HG02642 (cell line): ENCODE results near the gene PLTP.
"Not testable (repeated sequence)": the region's sequence is repeated elsewhere in the genome, so short reads cannot be mapped to it uniquely, and the experiment has no call there.

ENCODE experiments used
- ATAC-seq: cut with Tn5 transposase; IDR thresholded peaks from one replicate; pipeline ENCODE4 v1.9.1; 2021; ENCODE audit warnings: mild to moderate bottlenecking; ENCODE audit not compliant: unreplicated experiment, poor library complexity

Gene PLTP

GRCh38 chr20:45880988-45881788, 30.8 kb downstream of the PLTP start, which contains the start of gene ZSWIM1:
Gene ZSWIM1, plus strand, starts transcription at chr20:45881227. Its CDS starts 1,366 bp downstream, at chr20:45882593.
- peak; percentile 98 for ATAC-seq

- ATAC-seq, result no peak
These were observed 33.7 kb downstream of the PLTP start for GRCh38 chr20:45878076-45878761.

DNA sequence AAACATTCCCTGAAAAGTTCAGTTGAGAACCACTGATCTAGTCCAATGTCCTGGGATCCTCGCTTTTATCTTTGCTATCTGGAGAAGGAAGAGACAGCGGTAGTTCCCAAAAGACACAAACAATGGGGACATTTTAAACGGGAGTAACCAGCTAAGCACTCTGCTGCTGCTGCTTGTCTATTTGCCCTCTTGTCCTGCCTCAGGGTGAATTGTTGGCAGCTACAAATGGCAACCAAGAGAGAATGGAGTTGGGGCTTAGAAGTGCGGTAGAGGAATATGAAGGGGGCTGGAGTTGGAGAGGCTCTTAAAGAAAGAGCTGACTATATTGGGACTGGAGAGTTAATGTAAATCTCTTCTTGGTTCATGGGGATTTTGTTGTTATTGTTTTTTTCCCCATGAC, 37.4 kb downstream of the PLTP start:
- no peak for ATAC-seq

DNA sequence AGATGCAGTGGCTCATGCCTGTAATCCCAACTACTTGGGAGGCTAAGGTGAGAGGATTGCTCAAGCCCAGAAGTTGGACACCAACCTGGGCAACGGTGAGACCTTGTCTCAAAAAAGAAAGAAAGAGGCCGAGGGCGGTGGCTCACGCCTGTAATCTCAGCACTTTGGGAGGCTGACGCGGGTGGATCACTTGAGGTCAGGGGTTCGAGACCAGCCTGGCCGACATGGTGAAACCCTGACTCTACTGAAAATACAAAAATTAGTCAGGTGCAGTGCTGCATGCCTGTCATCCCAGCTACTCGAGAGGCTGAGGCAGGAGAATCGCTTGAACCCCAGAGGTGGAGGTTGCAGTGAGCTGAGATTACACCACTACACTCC, 37.9 kb downstream of the PLTP start:
- ATAC-seq, result not testable (repeated sequence)

DNA sequence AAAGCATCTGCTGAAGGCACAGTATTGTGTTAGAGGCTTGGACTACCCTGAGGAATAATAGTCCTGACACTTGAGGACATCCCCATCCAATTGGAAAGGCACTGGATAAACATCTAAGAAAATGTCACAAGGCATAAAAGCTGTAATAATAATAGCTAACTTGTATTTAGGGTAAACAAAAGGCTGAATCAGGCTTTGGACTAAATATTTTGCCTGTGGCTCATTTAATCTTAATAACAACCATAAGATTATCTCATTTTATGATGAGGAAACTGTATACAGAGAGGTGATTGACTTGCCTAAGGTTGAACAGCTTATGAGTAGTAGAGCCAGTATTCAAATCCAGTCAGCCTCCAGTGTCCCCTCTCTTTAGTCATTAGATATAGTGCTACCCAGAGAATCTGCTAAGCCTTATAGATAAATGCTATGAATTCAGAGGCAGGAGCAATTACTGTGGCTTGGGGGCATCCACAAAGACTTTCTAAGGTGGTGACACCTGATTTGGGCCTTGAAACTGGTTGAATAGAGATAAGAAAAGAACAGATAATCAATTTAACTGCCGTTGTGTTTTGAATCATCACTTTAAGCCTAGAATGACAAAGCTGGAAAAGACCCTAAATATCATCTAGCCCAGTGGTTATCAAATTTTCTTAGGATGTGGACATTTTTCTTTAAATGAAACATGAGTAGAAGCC, 38.4 kb downstream of the PLTP start:
- no peak for ATAC-seq

DNA sequence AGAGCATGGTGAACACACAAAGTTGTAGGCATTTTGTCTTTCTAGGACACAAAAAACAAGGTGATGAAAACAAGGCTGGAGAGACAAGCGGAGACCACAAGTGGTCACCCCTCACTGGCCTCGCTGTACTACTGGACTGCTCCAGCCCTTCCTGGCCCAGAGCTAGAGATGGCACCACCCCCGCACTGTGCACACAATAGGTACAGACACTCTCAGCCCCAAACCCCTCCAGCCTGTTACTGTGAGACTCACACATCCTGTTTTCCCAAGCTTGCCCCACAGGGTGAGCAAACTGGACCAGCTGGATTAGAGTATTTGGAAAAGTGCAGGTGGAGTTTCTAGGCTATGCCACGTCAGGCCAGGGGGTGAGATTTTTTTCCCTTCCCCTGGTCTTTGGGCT, 39.3 kb downstream of the PLTP start:
- no peak for ATAC-seq

DNA sequence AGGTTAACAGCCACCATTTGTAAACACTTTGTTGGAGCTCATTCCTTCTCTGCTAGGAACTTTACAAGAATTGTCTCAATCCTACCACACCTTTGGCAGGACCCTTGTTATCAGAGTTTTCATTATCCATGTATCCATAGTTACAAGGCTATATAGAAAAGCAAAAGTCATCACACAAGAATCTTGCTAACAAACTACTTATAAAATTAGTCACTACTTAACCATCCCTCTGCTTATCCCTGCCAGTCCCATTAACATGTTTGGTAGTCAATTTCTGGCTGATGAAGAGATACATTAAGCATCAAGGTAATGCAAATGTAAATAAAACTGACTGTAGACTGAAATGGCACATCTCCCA, 44.2 kb downstream of the PLTP start:
- ATAC-seq, result no peak

GRCh38 chr20:45867136-45867818, 44.7 kb downstream of the PLTP start:
- ATAC-seq, result no peak

DNA sequence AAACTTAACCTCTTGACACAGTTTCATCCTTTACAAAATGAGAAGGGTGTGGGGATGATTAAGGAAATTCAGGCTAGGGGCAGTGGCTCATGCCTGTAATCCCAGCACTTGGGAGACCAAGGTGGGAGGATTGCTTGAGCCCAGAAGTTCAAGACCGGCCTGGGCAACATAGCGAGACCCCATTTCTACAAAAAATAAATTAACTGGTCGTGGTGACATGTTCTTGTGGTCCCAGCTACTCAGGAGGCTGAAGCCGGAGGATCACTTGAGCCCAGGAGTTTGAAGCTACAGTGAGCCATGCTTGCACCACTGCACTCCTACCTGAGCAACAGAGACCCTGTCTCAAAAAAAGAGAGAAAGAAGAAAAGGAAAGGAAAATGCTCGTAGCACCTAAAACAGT, 45.5 kb downstream of the PLTP start:
- ATAC-seq, result no peak

- ATAC-seq, result no peak
These were observed 48.1 kb downstream of the PLTP start for GRCh38 chr20:45863543-45864470.

DNA sequence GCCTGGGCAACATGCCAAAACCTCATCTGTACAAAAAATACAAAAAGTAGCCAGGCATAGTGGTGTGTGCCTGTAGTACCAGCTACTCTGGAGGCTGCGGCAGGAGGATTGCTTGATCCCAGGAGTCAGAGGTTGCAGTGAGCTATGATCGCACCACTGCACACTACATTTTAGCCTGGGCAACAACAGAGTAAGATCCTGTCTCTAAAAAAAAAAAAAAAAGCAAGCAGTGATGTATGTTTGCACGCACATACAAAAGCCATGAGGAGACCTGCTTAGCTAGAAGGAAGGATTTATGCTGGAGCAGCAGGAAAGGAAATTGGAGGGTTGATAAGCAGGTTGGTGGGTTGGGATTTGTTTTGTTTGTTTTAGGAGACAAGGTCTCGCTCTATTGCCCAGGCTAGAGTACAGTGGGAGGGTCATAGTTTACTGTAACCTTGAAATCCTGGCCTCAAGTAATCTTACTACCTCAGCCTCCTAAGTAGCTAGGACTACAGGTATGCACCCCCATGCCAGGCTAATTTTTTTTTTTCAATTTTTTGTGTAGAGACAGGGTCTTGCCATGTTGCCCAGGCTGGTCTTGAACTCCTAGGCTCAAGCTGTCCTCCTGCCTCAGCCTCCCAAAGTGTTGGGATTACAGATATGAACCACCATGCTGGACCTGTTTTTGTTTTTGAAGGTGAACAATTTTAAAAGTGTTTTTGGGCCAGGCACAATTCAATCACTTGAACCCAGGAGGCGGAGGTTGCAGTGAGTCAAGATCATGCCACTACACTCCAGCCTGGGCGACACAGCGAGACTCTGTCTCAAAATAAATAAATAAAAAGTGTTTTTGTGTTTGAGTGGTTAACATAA, 50.5 kb downstream of the PLTP start:
- no peak for ATAC-seq

GRCh38 chr20:45860560-45861220, 51.3 kb downstream of the PLTP start:
- no peak for ATAC-seq

DNA sequence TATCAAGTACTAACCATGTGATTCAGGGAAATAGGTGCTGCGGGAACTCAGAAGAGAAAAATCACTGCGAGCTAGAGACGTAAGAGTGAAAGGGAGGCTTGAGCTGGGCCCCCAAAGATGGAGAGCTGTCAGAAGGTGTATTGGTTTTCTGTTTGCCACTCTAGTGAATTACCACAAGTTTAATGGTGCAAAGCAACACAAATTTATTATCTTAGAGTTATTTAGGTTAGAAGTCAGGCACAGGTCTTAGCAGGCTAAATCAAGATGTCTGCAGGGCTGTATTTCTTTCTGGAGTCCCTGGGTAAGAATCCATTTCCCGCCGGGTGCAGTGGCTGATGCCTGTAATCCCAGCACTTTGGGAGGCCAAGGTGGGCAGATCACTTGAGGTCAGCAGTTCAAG, 52.0 kb downstream of the PLTP start:
- no peak for ATAC-seq

GRCh38 chr20:45857882-45858216, 54.1 kb downstream of the PLTP start:
- peak; percentile 12 for ATAC-seq

DNA sequence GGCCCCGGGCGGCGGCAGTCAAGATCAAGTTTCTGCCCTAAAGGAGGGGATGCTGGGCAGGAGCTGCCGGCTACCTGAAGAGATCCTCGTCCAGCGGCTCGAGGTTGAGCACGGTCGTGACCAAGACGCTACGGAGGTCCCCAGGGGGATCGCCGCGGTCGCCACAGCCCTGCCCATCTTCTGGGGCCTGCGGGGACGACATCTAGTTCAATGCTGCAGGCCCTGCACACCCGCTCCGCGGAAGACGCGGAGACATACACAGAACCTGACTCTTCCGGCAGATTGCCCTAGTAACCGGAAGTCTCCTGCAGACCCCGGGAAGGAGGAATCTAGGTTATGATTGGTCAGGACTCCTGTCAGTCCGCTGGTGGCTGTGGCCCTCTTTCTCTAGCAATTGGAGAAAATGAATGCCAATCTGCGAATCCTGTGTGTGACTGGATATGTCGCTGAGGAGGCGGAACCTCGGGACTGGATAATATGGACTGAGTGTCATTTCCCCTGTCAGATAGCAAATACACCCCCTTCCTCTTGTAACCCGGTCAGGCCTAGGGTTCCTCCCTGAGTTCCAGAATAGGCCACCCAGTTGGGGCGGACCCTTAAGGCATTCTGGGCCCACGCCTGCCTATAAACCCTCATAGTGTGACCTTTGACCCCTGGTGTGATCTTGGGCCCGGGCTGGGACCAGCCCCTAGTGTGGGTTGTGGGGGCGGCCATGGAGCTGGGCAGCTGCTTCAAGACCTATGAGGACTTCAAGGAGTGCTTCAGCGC, 54.7 kb downstream of the PLTP start, which contains the start of the genes ACOT8 and ZSWIM3:
TSS of gene ACOT8 (minus strand) at position 279 of the 768 bp plus-strand sequence. CDS start at position 202, 77 bp downstream.
TSS of gene ZSWIM3 (plus strand) at position 501 of the 768 bp plus-strand sequence. CDS start at position 713, 212 bp downstream.
- peak; percentile 97 for ATAC-seq

DNA sequence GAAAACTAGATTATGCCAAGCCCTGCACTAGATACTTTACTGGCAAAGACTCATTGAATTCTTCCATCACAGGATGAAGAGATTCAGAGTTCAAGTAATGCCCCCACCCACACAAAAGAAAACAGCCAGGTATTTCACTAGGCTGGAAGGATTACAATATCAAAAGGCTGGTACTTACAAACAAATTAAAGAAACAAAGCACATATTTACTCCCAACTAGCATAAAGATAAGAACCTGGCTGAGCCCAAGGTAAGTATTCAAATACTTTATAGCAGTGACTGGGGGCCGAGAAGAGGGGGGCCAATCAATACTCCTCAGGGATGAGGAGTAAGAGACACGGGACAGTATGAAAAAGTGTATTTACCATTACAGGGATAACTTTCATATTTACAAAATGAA, 58.5 kb downstream of the PLTP start:
- no peak for ATAC-seq

DNA sequence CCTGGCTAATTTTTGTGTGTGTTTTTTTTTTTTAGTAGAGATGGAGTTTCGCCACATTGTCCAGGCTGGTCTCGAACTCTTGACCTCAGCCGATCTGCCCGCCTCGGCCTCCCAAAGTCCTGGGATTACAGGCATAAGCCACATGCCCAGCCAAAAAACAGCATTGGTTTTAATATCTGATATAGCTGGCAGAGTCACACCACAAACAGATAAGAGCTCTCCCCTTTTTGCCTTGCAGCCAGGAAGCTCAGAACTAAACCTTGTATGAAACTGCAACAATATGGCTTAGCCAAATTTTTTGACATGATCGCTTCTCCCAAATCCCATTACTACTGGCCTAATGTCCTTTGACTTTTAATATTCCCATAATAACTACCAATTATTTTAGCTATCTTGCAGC, 59.6 kb downstream of the PLTP start:
- ATAC-seq, result no peak
